Panc1 (cell line): Measurements from ENCODE around the gene PHPT1. TPM values are rescaled to one million over a fixed set of nuclear protein-coding genes. Genes with fewer than 3 reads are reported as not detected.

ENCODE experiments used
- ATAC-seq: fragments of 200-7000 bp; cut with Tn5 transposase; 2 replicates; pipeline ENCODE4 v1.9.1; 2020; ENCODE audit warnings: mild to moderate bottlenecking, moderate library complexity
- BruUV-seq: library from RNA; stranded (reverse); fragments of 400-500 nt; replicated peaks from 2 replicates; lab custom pipeline; 2021; lab: Mats Ljungman, UMichigan
- CTCF ChIA-PET: fragments of 300-600 bp; sonication (Branson Sonifier 250); formaldehyde crosslinking; loops from one replicate; lab custom pipeline; 2022; ENCODE audit warnings: antibody characterized with exemption; lab: Charles Lee
- POLR2A ChIA-PET: fragments of 300-600 bp; sonication (Branson Sonifier 250); formaldehyde crosslinking; loops from one replicate; lab custom pipeline; 2022; ENCODE audit warnings: antibody characterized with exemption; lab: Charles Lee
- DNase-seq: peaks from one replicate; pipeline ENCODE4 v3.0.0-alpha.2; 2010; ENCODE audit warnings: low read depth, low spot score
- H3K27ac ChIP-seq: 2 replicates; pipeline ENCODE4 v1.5.1; 2011; ENCODE audit warnings: mild to moderate bottlenecking, low read length, inconsistent platforms
- H3K27me3 ChIP-seq: fragments of 200-500 bp; sonication (Bioruptor generic); 2 replicates; pipeline ENCODE4 v1.6.0; 2014; ENCODE audit warnings: low read length, inconsistent platforms; ENCODE audit not compliant: control insufficient read depth, insufficient read depth
- H3K36me3 ChIP-seq: fragments of 200-500 bp; sonication (Bioruptor generic); 2 replicates; pipeline ENCODE4 v1.5.1; 2014; ENCODE audit warnings: inconsistent platforms, mild to moderate bottlenecking, low read length, moderate library complexity; ENCODE audit not compliant: control insufficient read depth, insufficient read depth
- H3K4me1 ChIP-seq: 2 replicates; pipeline ENCODE4 v1.5.1; 2011; ENCODE audit warnings: inconsistent platforms, mild to moderate bottlenecking, low read length, moderate library complexity; ENCODE audit not compliant: control insufficient read depth, insufficient read depth
- H3K4me3 ChIP-seq, 2 experiments: 2 replicates each; pipeline ENCODE4 v1.5.1; 2011 to 2012; ENCODE audit warnings: low read depth in 2 of 2, low read length in 2 of 2, mild to moderate bottlenecking in 2 of 2, inconsistent platforms in 1 of 2, moderate library complexity in 1 of 2
- H3K9me3 ChIP-seq: fragments of 200-500 bp; sonication (Bioruptor generic); 2 replicates; pipeline ENCODE4 v1.5.1; 2014; ENCODE audit warnings: low read depth, mild to moderate bottlenecking, inconsistent platforms, low read length, moderate library complexity; ENCODE audit not compliant: control insufficient read depth, insufficient read depth
- CTCF ChIP-seq: fragments of 450-650 bp; IDR thresholded peaks from 2 replicates; pipeline ENCODE4 v1.5.1; 2017; ENCODE audit warnings: mild to moderate bottlenecking
- POLR2AphosphoS5 ChIP-seq: IDR thresholded peaks from 2 replicates; pipeline ENCODE4 v1.6.1; 2012; ENCODE audit warnings: mild to moderate bottlenecking, low read depth, low read length, moderate library complexity
- REST ChIP-seq, 2 experiments: IDR thresholded peaks; 2 replicates each; pipeline ENCODE4 v1.6.1; 2011 to 2012; ENCODE audit warnings: low read depth in 2 of 2, control low read depth in 1 of 2, low read length in 1 of 2, mild to moderate bottlenecking in 1 of 2, moderate library complexity in 1 of 2; ENCODE audit not compliant: insufficient read depth in 1 of 2
- SIN3A ChIP-seq: IDR thresholded peaks from 2 replicates; pipeline ENCODE4 v1.6.1; 2012; ENCODE audit warnings: low read depth, mild to moderate bottlenecking, low read length, moderate library complexity, borderline replicate concordance; ENCODE audit not compliant: insufficient read depth
- TCF7L2 ChIP-seq: IDR thresholded peaks from 2 replicates; pipeline ENCODE4 v1.6.1; 2011; ENCODE audit warnings: mild to moderate bottlenecking, low read depth, low read length, inconsistent platforms
- in situ Hi-C: cut with HindIII; loops from 2 replicates; pipeline ENCODE4 v1.10.0; 2016; ENCODE audit warnings: low sequenced_read_pairs, low pct_unique_long_range_greater_than_20kb
- intact Hi-C: fragments of 100-400 bp; cut with micrococcal nuclease; formaldehyde crosslinking; loops from one replicate; pipeline ENCODE4 v1.10.0; 2022; ENCODE audit not compliant: unreplicated experiment
- total RNA-seq: library from RNA; stranded (reverse); gene quantifications from one replicate; pipeline ENCODE4 v1.2.1, GENCODE V29; 2021; ENCODE audit not compliant: unreplicated experiment

PHPT1 gene
- total RNA-seq, 1 experiment from 2014 or later: 204 TPM

DNA sequence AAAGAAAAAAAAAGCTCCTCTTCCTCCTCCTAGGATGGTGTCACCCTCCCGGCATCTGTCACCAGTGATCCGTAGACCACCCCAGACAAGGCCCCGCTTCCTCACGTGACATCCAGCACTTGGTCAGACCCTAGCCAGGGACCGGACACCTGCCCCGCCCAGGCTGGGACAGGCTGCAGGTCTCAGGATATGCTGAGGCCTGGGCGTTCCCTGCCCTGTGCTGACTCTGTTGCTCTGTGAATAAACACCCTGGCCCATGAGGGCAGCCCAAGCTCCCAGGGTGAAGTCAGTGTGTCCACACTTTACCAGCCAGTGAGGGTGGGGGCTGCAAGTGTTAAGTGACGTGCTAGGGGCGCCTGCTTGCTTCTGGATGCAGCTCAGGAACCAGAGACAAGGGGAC lies 11.3 kb downstream of the PHPT1 start:
- no peaks in the 10 kb centered on the region for H3K36me3 ChIP-seq
- ATAC-seq (no peak), DNase-seq (no peak)
- intact Hi-C loops: no loop called here
- BruUV-seq: no TSS peak
- ChIA-PET POLR2A (no interaction called here), CTCF (no interaction called here)
- H3K4me1 ChIP-seq: peaks cover 36% of the 10 kb centered on the region
- in situ Hi-C loops: no loop called here
- no peaks in the 10 kb centered on the region for H3K27me3 ChIP-seq
- no peak overlapping the region for H3K4me3 ChIP-seq
- no peaks in the 10 kb centered on the region for H3K9me3 ChIP-seq
- no peak for TF ChIP-seq CTCF
- TF ChIP-seq SIN3A: no peak
- no peak for TF ChIP-seq POLR2AphosphoS5
- TF ChIP-seq REST (IDR thresholded peaks at IDR 0.05; ENCODE audit: insufficient read depth in 1 of 2, low read depth in 2 of 2, low read length in 1 of 2): no peak
- no peak overlapping the region for H3K27ac ChIP-seq

DNA sequence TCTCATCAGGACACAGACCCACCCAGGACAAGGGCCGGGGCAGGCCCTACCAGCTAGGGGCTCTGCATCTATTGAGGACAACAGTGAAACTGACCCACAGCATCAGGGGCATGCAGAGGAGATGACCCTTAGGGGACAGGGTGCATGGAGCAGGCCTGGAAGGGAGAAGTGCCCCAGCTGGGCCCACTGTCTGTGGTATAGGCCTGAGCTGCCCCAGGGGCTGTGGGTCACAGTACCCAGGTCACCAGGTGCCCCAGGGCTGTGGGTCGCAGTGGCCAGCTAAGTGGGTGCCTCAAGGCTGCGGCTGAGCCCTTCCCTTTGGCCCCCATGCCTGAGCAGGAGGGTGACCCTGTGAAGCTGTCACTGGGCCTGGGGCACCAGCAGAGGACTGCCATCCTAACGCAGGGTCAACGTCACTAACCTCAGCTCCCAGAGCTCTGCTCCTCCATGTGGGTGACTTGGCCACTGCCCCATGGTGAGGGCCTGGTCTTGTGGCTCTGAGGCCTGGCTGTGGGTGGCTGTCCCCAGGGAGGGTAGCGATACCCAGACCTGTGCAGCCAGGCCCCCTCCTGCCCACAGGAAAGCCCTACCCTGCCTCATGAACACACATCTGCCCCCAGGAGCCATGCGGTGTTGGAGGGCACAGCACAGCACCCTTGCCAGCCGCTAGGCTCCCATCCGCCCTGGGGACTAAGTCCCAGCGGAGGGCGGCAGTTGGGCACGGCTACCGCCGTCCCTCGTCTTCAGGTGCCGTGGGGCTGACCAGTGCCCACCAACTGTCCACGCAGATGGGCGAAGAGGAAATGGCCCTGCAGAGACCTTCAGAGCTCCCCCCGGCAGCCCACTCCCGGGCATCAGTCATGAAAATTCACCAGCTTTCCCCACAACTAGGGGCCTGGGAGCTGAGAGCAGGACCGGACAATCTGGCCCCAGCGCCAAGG lies 12.0 kb downstream of the PHPT1 start:
- no peak for DNase-seq
- ChIA-PET CTCF (interaction anchor here (0.6 kb wide), 1 partner anchor 23 kb away, joined by 3 read pairs; no protein-coding TSS in a partner anchor), POLR2A (no interaction called here)
- Histone ChIP-seq H3K27me3 (no peaks in the 10 kb centered on the region), H3K36me3 (no peaks in the 10 kb centered on the region; the same call in 1 of the 2 replicates), H3K4me3 (no peak overlapping the region), H3K9me3 (no peaks in the 10 kb centered on the region), H3K4me1 (peaks cover 33% of the 10 kb centered on the region), H3K27ac (no peak overlapping the region)
- no peak for ATAC-seq
- no peak for TF ChIP-seq CTCF
- no peak for TF ChIP-seq REST (IDR thresholded peaks at IDR 0.05; ENCODE audit: insufficient read depth in 1 of 2, low read depth in 2 of 2, low read length in 1 of 2)
- no peak for TF ChIP-seq SIN3A
- no peak; the same call in 1 of the 2 replicates for TF ChIP-seq POLR2AphosphoS5
- no peak for TF ChIP-seq TCF7L2
- in situ Hi-C loops (no loop called here), intact Hi-C loops (no loop called here)
- no TSS peak for BruUV-seq
